ENCODE measurements around the gene ANKRD55. TPM values are rescaled to one million over a fixed set of nuclear protein-coding genes. Genes with fewer than 3 reads are reported as not detected.
A peak's percentile ranks its signal among the peaks of the same experiment; 100 is the strongest.
"Not testable (repeated sequence)": the region's sequence is repeated elsewhere in the genome, so short reads cannot be mapped to it uniquely, and the experiment has no call there.

The ANKRD55 gene
- total and polyA plus RNA-seq, 2 donors (not counting 1 experiment from before 2014, with no cell fraction given) = not detected

- Histone ChIP-seq H3K9me3 (ENCODE audit: control insufficient read depth, insufficient read depth, low read depth, low read length) (no peaks in the 10 kb centered on the region), H3K4me1 (ENCODE audit: control insufficient read depth, extremely low read depth, insufficient read depth, low read length) (peaks cover 12% of the 10 kb centered on the region), H3K27me3 (ENCODE audit: control insufficient read depth, insufficient read depth, low read length) (no peaks in the 10 kb centered on the region), H3K4me3 (replicated peaks in 1 of 4; ENCODE audit: control extremely low read depth in 1 of 4, insufficient read depth in 1 of 4, low read depth in 3 of 4, low read length in 4 of 4) (no peak overlapping the region), H3K79me2 (ENCODE audit: control insufficient read depth, insufficient read depth, low read length) (no peaks in the 10 kb centered on the region), H3K27ac (ENCODE audit: insufficient read depth, low read length) (peak overlapping the region; percentile 78), H2AFZ (ENCODE audit: low read length) (no peak overlapping the region), H3K36me3 (ENCODE audit: control insufficient read depth, insufficient read depth, low read length) (no peaks in the 10 kb centered on the region), H3K4me2 (ENCODE audit: extremely low read depth, insufficient read depth, low read length) (no peak overlapping the region), H3K9ac (ENCODE audit: insufficient read depth, low read length) (peak overlapping the region; percentile 5), H4K20me1 (ENCODE audit: control insufficient read depth, extremely low read depth, insufficient read depth, low read length) (no peaks in the 10 kb centered on the region)
- no peak for TF ChIP-seq EZH2 (IDR thresholded peaks at IDR 0.05; ENCODE audit: low read length, missing control alignments)
- TF ChIP-seq, protein P1, sequence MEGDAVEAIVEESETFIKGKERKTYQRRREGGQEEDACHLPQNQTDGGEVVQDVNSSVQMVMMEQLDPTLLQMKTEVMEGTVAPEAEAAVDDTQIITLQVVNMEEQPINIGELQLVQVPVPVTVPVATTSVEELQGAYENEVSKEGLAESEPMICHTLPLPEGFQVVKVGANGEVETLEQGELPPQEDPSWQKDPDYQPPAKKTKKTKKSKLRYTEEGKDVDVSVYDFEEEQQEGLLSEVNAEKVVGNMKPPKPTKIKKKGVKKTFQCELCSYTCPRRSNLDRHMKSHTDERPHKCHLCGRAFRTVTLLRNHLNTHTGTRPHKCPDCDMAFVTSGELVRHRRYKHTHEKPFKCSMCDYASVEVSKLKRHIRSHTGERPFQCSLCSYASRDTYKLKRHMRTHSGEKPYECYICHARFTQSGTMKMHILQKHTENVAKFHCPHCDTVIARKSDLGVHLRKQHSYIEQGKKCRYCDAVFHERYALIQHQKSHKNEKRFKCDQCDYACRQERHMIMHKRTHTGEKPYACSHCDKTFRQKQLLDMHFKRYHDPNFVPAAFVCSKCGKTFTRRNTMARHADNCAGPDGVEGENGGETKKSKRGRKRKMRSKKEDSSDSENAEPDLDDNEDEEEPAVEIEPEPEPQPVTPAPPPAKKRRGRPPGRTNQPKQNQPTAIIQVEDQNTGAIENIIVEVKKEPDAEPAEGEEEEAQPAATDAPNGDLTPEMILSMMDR (conservative IDR thresholded peaks at IDR 0.05 in 1 of 2, IDR thresholded peaks at IDR 0.05 in 1 of 2; ENCODE audit: low read depth in 1 of 2, low read length in 2 of 2) = no peak
- peak; percentile 99 to 100 for DNase-seq (ENCODE audit: low read depth in 2 of 2)
Observed at GRCh38 chr5:56123531-56124243, 109.4 kb downstream of the ANKRD55 start.

GRCh38 chr5:56122360-56122985 is 110.7 kb downstream of the ANKRD55 start:
- not testable (repeated sequence) for H3K9ac ChIP-seq (ENCODE audit: insufficient read depth, low read length); H3K36me3 ChIP-seq (ENCODE audit: control insufficient read depth, insufficient read depth, low read length); H3K79me2 ChIP-seq (ENCODE audit: control insufficient read depth, insufficient read depth, low read length); H3K9me3 ChIP-seq (ENCODE audit: control insufficient read depth, insufficient read depth, low read depth, low read length); H3K27me3 ChIP-seq (ENCODE audit: control insufficient read depth, insufficient read depth, low read length); H3K4me2 ChIP-seq (ENCODE audit: extremely low read depth, insufficient read depth, low read length); H2AFZ ChIP-seq (ENCODE audit: low read length); H3K4me3 ChIP-seq (replicated peaks in 1 of 4; ENCODE audit: control extremely low read depth in 1 of 4, insufficient read depth in 1 of 4, low read depth in 3 of 4, low read length in 4 of 4); H4K20me1 ChIP-seq (ENCODE audit: control insufficient read depth, extremely low read depth, insufficient read depth, low read length); DNase-seq (ENCODE audit: low read depth in 2 of 2)
- peaks cover 12% of the 10 kb centered on the region for H3K4me1 ChIP-seq (ENCODE audit: control insufficient read depth, extremely low read depth, insufficient read depth, low read length)
- peak overlapping the region; percentile 78 for H3K27ac ChIP-seq (ENCODE audit: insufficient read depth, low read length)

GRCh38 chr5:56119050-56119449 is 114.1 kb downstream of the ANKRD55 start:
- Histone ChIP-seq H3K9me3 (ENCODE audit: control insufficient read depth, insufficient read depth, low read depth, low read length) (no peaks in the 10 kb centered on the region), H3K36me3 (ENCODE audit: control insufficient read depth, insufficient read depth, low read length) (no peaks in the 10 kb centered on the region), H4K20me1 (ENCODE audit: control insufficient read depth, extremely low read depth, insufficient read depth, low read length) (no peaks in the 10 kb centered on the region), H3K79me2 (ENCODE audit: control insufficient read depth, insufficient read depth, low read length) (no peaks in the 10 kb centered on the region), H3K27me3 (ENCODE audit: control insufficient read depth, insufficient read depth, low read length) (no peaks in the 10 kb centered on the region), H3K9ac (ENCODE audit: insufficient read depth, low read length) (no peak overlapping the region), H3K4me2 (ENCODE audit: extremely low read depth, insufficient read depth, low read length) (no peak overlapping the region), H3K4me1 (ENCODE audit: control insufficient read depth, extremely low read depth, insufficient read depth, low read length) (peaks cover 10% of the 10 kb centered on the region), H2AFZ (ENCODE audit: low read length) (no peak overlapping the region), H3K4me3 (replicated peaks in 1 of 4; ENCODE audit: control extremely low read depth in 1 of 4, insufficient read depth in 1 of 4, low read depth in 3 of 4, low read length in 4 of 4) (no peak overlapping the region), H3K27ac (ENCODE audit: insufficient read depth, low read length) (no peak overlapping the region)
- no peak for TF ChIP-seq EZH2 (IDR thresholded peaks at IDR 0.05; ENCODE audit: low read length, missing control alignments)
- TF ChIP-seq, protein P1 (conservative IDR thresholded peaks at IDR 0.05 in 1 of 2, IDR thresholded peaks at IDR 0.05 in 1 of 2; ENCODE audit: low read depth in 1 of 2, low read length in 2 of 2) = no peak
- no peak for DNase-seq (ENCODE audit: low read depth in 2 of 2)

Data from fibroblast of lung (primary cell).